Central memory CD8-positive, alpha-beta T cell (primary cell): ENCODE data around the gene TIMM50.

Experiments
- ATAC-seq: fragments of 150-1000 bp; cut with Tn5 transposase; replicated peaks from 2 replicates; pipeline ENCODE4 v1.10.0; 2022; ENCODE audit warnings: mild to moderate bottlenecking, moderate FRiP score, moderate number of reproducible peaks; ENCODE audit not compliant: poor library complexity, severe bottlenecking; ENCODE audit errors: extremely low read depth
- DNase-seq, 2 donors: peaks; one replicate each; pipeline ENCODE4 v3.0.0; 2021; ENCODE audit warnings: low spot score in 2 of 2
- H3K27ac Mint-ChIP-seq: one replicate; pipeline ENCODE4 v1.8.0; 2022; ENCODE audit warnings: low read depth, mild to moderate bottlenecking, moderate library complexity, mixed read lengths
- H3K27me3 Mint-ChIP-seq: one replicate; pipeline ENCODE4 v1.8.0; 2022; ENCODE audit warnings: mixed read lengths
- H3K36me3 Mint-ChIP-seq: one replicate; pipeline ENCODE4 v1.8.0; 2022; ENCODE audit warnings: mild to moderate bottlenecking, moderate library complexity, mixed read lengths; ENCODE audit not compliant: insufficient read depth
- H3K4me1 Mint-ChIP-seq: one replicate; pipeline ENCODE4 v1.8.0; 2022; ENCODE audit warnings: mixed read lengths
- H3K4me3 Mint-ChIP-seq: one replicate; pipeline ENCODE4 v1.8.0; 2022; ENCODE audit warnings: mild to moderate bottlenecking, moderate library complexity, mixed read lengths
- H3K9me3 Mint-ChIP-seq: one replicate; pipeline ENCODE4 v1.8.0; 2022; ENCODE audit warnings: mixed read lengths

The TIMM50 gene

GRCh38 chr19:39512988-39513387, 32.4 kb downstream of the TIMM50 start:
- no peaks in the 10 kb centered on the region for H3K9me3 Mint-ChIP-seq
- H3K4me3 Mint-ChIP-seq, result no peak overlapping the region
- H3K36me3 Mint-ChIP-seq, result peaks cover 4% of the 10 kb centered on the region

GRCh38 chr19:39514840-39515550, 34.4 kb downstream of the TIMM50 start, which contains the start of gene SELENOV:
TSS of gene SELENOV (plus strand) at chr19:39515139. CDS start at chr19:39515213, 74 bp downstream.
- ATAC-seq, result peak; percentile 49
- H3K27me3 Mint-ChIP-seq, result peaks cover 70% of the 10 kb centered on the region
- peaks cover 4% of the 10 kb centered on the region for H3K36me3 Mint-ChIP-seq
- no peaks in the 10 kb centered on the region for H3K9me3 Mint-ChIP-seq
- H3K27ac Mint-ChIP-seq, result no peak within 1 kb of the TSS
- DNase-seq, result no peak
- H3K4me3 Mint-ChIP-seq, result peak within 1 kb of the TSS; percentile 63
- peaks cover 17% of the 10 kb centered on the region for H3K4me1 Mint-ChIP-seq

More at GRCh38 chr19:39512988-39513387, 32.4 kb downstream of the TIMM50 start:
- Mint-ChIP-seq H3K4me1 (peaks cover 20% of the 10 kb centered on the region), H3K27ac (no peak overlapping the region), H3K27me3 (peaks cover 75% of the 10 kb centered on the region)
- no peak for ATAC-seq
- no peak for DNase-seq

DNA sequence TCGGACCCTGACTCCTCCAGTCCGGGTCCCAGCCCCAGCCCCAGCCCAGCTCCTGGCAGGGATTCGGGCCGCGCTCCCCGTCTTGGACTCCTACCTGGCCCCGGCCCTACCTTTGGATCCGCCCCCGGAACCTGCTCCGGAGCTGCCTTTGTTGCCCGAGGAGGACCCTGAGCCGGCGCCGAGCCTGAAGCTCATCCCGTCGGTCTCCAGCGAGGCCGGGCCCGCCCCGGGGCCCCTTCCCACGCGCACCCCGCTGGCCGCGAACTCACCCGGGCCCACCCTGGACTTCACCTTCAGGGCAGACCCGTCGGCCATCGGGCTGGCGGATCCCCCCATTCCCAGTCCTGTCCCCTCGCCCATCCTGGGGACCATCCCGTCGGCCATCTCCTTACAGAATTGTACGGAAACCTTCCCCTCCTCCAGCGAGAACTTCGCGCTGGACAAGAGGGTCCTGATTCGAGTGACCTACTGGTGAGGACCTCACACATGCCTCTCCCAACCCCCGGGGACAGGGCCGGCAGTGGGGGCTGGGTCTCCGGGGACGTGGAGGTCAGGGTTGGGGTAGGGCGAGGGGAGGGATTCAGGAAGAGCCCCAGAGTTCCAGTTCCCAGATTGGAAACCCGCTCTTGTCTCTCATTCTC, 35.0 kb downstream of the TIMM50 start:
- DNase-seq (no peak), ATAC-seq (no peak)
- H3K4me3 Mint-ChIP-seq, result peak overlapping the region; percentile 63
- H3K9me3 Mint-ChIP-seq, result no peaks in the 10 kb centered on the region
- no peak overlapping the region for H3K27ac Mint-ChIP-seq
- peaks cover 17% of the 10 kb centered on the region for H3K4me1 Mint-ChIP-seq
- H3K27me3 Mint-ChIP-seq, result peaks cover 70% of the 10 kb centered on the region
- peaks cover 4% of the 10 kb centered on the region for H3K36me3 Mint-ChIP-seq

DNA sequence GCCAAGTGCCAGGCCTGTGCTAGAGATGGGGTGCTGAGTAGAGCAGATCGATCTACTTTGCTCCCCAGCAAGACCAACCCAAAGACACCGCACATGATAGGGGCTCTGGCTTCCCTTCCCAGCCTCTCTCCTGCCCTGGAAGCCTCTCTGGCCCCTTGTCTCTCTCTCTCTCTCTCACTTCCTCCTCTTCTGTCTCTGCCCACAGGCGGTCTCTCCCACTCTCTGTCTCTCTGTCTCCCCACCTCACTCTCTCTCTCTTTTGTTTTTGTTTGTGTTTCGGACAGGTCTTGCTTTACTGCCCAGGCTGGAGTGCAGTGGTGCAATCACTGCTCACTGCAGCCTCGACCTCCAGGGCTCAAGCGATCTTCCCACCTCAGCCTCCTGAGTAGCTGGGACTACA, 35.6 kb downstream of the TIMM50 start:
- no peak overlapping the region for H3K27ac Mint-ChIP-seq
- ATAC-seq, result no peak
- peaks cover 17% of the 10 kb centered on the region for H3K4me1 Mint-ChIP-seq
- H3K36me3 Mint-ChIP-seq, result peaks cover 4% of the 10 kb centered on the region
- H3K27me3 Mint-ChIP-seq, result peaks cover 70% of the 10 kb centered on the region
- DNase-seq, result no peak
- H3K4me3 Mint-ChIP-seq, result peak overlapping the region; percentile 63
- H3K9me3 Mint-ChIP-seq, result no peaks in the 10 kb centered on the region

DNA sequence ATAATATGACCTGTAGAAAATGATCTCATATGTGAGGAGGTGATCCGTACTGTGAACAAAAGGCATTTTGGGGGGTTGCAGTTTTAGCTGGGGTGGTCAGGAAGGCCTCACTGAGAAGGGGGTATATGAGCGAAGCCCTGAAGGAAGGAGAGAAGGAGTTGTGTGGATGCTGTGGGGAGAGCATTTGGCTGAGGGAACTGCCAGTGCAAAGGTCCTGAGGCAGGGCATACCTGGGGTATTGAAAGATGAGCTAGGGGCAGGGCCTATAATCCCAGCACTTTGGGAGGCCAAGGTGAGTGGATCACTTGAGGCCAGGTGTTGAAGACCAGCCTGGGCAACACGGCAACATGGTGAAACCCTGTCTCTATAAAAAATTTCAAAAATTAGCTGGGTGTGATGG, 36.8 kb downstream of the TIMM50 start:
- no peaks in the 10 kb centered on the region for H3K9me3 Mint-ChIP-seq
- H3K27ac Mint-ChIP-seq, result no peak overlapping the region
- H3K27me3 Mint-ChIP-seq, result peaks cover 64% of the 10 kb centered on the region
- peaks cover 4% of the 10 kb centered on the region for H3K36me3 Mint-ChIP-seq
- H3K4me3 Mint-ChIP-seq, result peak overlapping the region; percentile 6
- ATAC-seq (no peak), DNase-seq (no peak)
- H3K4me1 Mint-ChIP-seq, result peaks cover 17% of the 10 kb centered on the region

GRCh38 chr19:39518458-39518857, 37.8 kb downstream of the TIMM50 start:
- Mint-ChIP-seq H3K4me1 (peaks cover 17% of the 10 kb centered on the region), H3K4me3 (no peak overlapping the region), H3K27me3 (peaks cover 54% of the 10 kb centered on the region), H3K9me3 (no peaks in the 10 kb centered on the region), H3K27ac (no peak overlapping the region), H3K36me3 (peaks cover 4% of the 10 kb centered on the region)
- ATAC-seq (no peak), DNase-seq (no peak)

- Mint-ChIP-seq H3K36me3 (peaks cover 4% of the 10 kb centered on the region), H3K4me3 (no peak overlapping the region), H3K4me1 (peaks cover 17% of the 10 kb centered on the region), H3K27me3 (peaks cover 48% of the 10 kb centered on the region), H3K27ac (no peak overlapping the region), H3K9me3 (no peaks in the 10 kb centered on the region)
- DNase-seq (no peak), ATAC-seq (no peak)
These were observed 38.3 kb downstream of the TIMM50 start for GRCh38 chr19:39518975-39519374.

DNA sequence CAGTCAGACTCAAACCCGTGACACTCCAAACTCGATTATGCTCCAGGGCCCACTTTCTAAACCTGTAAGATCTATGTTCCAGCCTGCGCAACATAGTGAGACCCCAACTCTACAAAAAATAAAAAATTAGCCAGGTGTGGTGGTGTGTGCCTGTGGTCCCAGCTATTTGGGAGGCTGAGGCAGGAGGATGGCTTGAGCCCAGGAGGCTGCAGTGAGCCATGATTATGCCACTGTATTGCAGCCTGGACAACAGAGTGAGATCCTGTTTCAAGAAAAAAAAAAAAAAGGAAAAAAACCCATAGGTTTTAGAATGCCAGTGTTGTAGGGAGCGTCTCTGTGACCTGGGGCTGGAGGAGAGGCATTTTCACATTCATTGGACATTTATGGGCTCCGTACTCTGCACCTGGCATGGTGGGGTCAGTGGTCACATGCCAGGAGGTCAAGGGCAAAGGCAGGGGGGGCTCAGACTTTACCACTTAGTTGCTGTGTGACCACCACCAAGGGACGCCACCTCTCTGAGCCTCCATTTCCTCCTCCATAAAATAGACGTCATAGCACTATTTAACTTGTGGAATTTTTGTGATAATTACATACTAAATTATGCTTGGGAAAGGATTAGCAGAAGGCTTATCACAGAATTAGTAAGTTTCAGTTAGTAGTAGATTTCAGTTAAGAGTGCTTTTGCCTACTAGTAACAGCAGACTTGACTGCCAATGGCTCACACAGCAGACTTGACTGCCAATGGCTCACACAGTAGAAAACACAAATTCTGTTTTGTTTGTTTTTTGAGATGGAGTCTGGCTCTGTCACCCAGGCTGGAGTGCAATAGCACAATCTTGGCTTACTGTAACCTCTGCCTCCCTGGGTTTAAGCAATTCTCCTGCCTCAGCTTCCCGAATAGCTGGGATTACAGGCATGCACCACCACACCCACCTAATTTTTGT, 40.2 kb downstream of the TIMM50 start:
- Mint-ChIP-seq H3K27me3 (peaks cover 33% of the 10 kb centered on the region), H3K9me3 (no peaks in the 10 kb centered on the region), H3K36me3 (peaks cover 4% of the 10 kb centered on the region), H3K4me3 (no peak overlapping the region), H3K4me1 (peaks cover 8% of the 10 kb centered on the region), H3K27ac (no peak overlapping the region)
- DNase-seq (no peak), ATAC-seq (no peak)

DNA sequence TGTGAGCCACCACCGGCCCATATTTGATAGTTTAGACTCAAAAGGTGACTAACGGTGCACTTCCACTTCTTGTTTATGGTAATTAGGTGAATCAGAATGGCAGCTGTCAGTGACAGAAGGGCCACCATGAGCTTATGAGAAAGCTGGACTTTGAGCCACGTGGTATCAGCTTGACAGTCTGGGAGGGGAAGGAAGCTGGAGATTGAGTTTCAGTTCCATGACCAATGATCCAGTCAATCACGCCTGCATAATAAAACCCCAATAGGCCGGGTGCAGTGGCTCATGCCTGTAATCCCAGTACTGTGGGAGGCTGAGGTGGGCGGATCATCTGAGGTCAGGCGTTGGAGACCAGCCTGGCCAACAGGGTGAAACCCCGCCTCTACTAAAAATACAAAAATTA, 43.9 kb downstream of the TIMM50 start:
- Mint-ChIP-seq H3K27ac (no peak overlapping the region), H3K27me3 (no peaks in the 10 kb centered on the region), H3K36me3 (peaks cover 1% of the 10 kb centered on the region), H3K4me3 (no peak overlapping the region), H3K4me1 (peaks cover 5% of the 10 kb centered on the region), H3K9me3 (no peaks in the 10 kb centered on the region)
- ATAC-seq, result no peak
- no peak for DNase-seq

GRCh38 chr19:39525205-39525604, 44.6 kb downstream of the TIMM50 start:
- no peaks in the 10 kb centered on the region for H3K27me3 Mint-ChIP-seq
- H3K9me3 Mint-ChIP-seq, result no peaks in the 10 kb centered on the region
- H3K36me3 Mint-ChIP-seq, result peaks cover 1% of the 10 kb centered on the region
- no peak overlapping the region for H3K27ac Mint-ChIP-seq
- H3K4me3 Mint-ChIP-seq, result no peak overlapping the region
- no peak for ATAC-seq
- H3K4me1 Mint-ChIP-seq, result peaks cover 5% of the 10 kb centered on the region
- no peak for DNase-seq

DNA sequence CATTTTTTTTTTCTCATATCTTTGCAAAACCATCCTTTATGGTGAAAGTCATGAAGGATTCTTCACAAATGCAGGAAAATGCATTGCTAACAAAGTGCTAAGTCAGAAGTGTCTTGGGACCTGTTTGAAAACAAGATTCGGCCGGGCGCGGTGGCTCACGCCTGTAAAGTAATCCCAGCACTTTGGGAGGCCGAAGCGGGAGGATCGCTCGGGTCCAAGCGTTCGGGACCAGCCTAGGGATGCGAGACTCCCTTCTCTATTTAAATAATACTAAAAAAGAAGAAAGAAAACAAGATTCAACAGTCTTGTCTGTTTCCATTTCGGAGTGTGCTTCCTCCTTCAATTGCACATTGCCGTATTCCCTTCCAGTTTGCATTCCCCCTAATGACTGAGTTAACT, 51.2 kb downstream of the TIMM50 start:
- Mint-ChIP-seq H3K4me3 (peak overlapping the region; percentile 90), H3K4me1 (peaks cover 19% of the 10 kb centered on the region), H3K9me3 (no peaks in the 10 kb centered on the region), H3K27ac (peak overlapping the region; percentile 91), H3K27me3 (no peaks in the 10 kb centered on the region), H3K36me3 (peaks cover 7% of the 10 kb centered on the region)
- DNase-seq (no peak), ATAC-seq (no peak)

GRCh38 chr19:39532233-39533002, 51.8 kb downstream of the TIMM50 start, which contains the start of gene EID2B:
TSS of gene EID2B (minus strand) at chr19:39532852. CDS start at chr19:39532802, 50 bp downstream.
- H3K4me1 Mint-ChIP-seq, result peaks cover 23% of the 10 kb centered on the region
- ATAC-seq, result peak; percentile 90
- no peaks in the 10 kb centered on the region for H3K27me3 Mint-ChIP-seq
- DNase-seq, result peak; percentile 88
- peaks cover 7% of the 10 kb centered on the region for H3K36me3 Mint-ChIP-seq
- peak within 1 kb of the TSS; percentile 90 for H3K4me3 Mint-ChIP-seq
- peak within 1 kb of the TSS; percentile 91 for H3K27ac Mint-ChIP-seq
- H3K9me3 Mint-ChIP-seq, result no peaks in the 10 kb centered on the region
